PFSK-1 (cell line): ENCODE measurements around the gene LMO4.

ENCODE experiments used
- FOXP2 ChIP-seq: optimal IDR thresholded peaks from 2 replicates; pipeline ENCODE3; 2011; ENCODE audit warnings: borderline replicate concordance, control low read depth, inconsistent platforms; ENCODE audit not compliant: insufficient read depth; ENCODE audit errors: extremely low read length, extremely low read depth
- POLR2AphosphoS5 ChIP-seq: IDR thresholded peaks from 2 replicates; pipeline ENCODE4 v1.6.1; 2012; ENCODE audit warnings: low read depth, mild to moderate bottlenecking, control low read depth, low read length, moderate library complexity
- REST ChIP-seq, 2 experiments: IDR thresholded peaks; 2 replicates each; pipeline versions ENCODE4 v1.6.1 to v1.8.0; 2011 to 2012; ENCODE audit warnings: low read depth in 2 of 2, low read length in 2 of 2, control low read depth in 1 of 2, inconsistent platforms in 1 of 2, mild to moderate bottlenecking in 1 of 2, moderate library complexity in 1 of 2; ENCODE audit not compliant: insufficient read depth in 1 of 2
- SIN3A ChIP-seq: IDR thresholded peaks from 2 replicates; pipeline ENCODE4 v1.6.1; 2012; ENCODE audit warnings: mild to moderate bottlenecking, low read length, moderate library complexity, borderline replicate concordance; ENCODE audit not compliant: insufficient read depth
- TAF1 ChIP-seq: IDR thresholded peaks from 2 replicates; pipeline ENCODE4 v1.6.1; 2012; ENCODE audit warnings: low read length, control low read depth, borderline replicate concordance; ENCODE audit not compliant: insufficient read depth

Gene LMO4

GRCh38 chr1:87307931-87308330 is 20.7 kb upstream of the LMO4 start:
- TF ChIP-seq TAF1: no peak
- TF ChIP-seq POLR2AphosphoS5: no peak
- no peak for TF ChIP-seq REST (IDR thresholded peaks at IDR 0.05; ENCODE audit: insufficient read depth in 1 of 2, low read depth in 2 of 2, low read length in 2 of 2)
- no peak for TF ChIP-seq SIN3A
- TF ChIP-seq FOXP2: no peak

- TF ChIP-seq REST (IDR thresholded peaks at IDR 0.05; ENCODE audit: insufficient read depth in 1 of 2, low read depth in 2 of 2, low read length in 2 of 2) (no peak), TAF1 (no peak), SIN3A (no peak), POLR2AphosphoS5 (no peak), FOXP2 (no peak)
Observed at GRCh38 chr1:87314091-87314490, 14.6 kb upstream of the LMO4 start.

- TF ChIP-seq REST (IDR thresholded peaks at IDR 0.05; ENCODE audit: insufficient read depth in 1 of 2, low read depth in 2 of 2, low read length in 2 of 2) (no peak), FOXP2 (no peak), TAF1 (no peak), POLR2AphosphoS5 (no peak), SIN3A (no peak)
Observed at GRCh38 chr1:87318056-87318650, 10.5 kb upstream of the LMO4 start.

GRCh38 chr1:87318806-87319205 is 9.9 kb upstream of the LMO4 start:
- TF ChIP-seq SIN3A: no peak
- no peak for TF ChIP-seq TAF1
- no peak for TF ChIP-seq FOXP2
- no peak for TF ChIP-seq POLR2AphosphoS5
- TF ChIP-seq REST (IDR thresholded peaks at IDR 0.05; ENCODE audit: insufficient read depth in 1 of 2, low read depth in 2 of 2, low read length in 2 of 2): no peak
